ENCODE data around the gene INPP5J.
"Not testable (repeated sequence)": the region's sequence is repeated elsewhere in the genome, so short reads cannot be mapped to it uniquely, and the experiment has no call there.

Gene INPP5J, protein sequence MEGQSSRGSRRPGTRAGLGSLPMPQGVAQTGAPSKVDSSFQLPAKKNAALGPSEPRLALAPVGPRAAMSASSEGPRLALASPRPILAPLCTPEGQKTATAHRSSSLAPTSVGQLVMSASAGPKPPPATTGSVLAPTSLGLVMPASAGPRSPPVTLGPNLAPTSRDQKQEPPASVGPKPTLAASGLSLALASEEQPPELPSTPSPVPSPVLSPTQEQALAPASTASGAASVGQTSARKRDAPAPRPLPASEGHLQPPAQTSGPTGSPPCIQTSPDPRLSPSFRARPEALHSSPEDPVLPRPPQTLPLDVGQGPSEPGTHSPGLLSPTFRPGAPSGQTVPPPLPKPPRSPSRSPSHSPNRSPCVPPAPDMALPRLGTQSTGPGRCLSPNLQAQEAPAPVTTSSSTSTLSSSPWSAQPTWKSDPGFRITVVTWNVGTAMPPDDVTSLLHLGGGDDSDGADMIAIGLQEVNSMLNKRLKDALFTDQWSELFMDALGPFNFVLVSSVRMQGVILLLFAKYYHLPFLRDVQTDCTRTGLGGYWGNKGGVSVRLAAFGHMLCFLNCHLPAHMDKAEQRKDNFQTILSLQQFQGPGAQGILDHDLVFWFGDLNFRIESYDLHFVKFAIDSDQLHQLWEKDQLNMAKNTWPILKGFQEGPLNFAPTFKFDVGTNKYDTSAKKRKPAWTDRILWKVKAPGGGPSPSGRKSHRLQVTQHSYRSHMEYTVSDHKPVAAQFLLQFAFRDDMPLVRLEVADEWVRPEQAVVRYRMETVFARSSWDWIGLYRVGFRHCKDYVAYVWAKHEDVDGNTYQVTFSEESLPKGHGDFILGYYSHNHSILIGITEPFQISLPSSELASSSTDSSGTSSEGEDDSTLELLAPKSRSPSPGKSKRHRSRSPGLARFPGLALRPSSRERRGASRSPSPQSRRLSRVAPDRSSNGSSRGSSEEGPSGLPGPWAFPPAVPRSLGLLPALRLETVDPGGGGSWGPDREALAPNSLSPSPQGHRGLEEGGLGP

DNA sequence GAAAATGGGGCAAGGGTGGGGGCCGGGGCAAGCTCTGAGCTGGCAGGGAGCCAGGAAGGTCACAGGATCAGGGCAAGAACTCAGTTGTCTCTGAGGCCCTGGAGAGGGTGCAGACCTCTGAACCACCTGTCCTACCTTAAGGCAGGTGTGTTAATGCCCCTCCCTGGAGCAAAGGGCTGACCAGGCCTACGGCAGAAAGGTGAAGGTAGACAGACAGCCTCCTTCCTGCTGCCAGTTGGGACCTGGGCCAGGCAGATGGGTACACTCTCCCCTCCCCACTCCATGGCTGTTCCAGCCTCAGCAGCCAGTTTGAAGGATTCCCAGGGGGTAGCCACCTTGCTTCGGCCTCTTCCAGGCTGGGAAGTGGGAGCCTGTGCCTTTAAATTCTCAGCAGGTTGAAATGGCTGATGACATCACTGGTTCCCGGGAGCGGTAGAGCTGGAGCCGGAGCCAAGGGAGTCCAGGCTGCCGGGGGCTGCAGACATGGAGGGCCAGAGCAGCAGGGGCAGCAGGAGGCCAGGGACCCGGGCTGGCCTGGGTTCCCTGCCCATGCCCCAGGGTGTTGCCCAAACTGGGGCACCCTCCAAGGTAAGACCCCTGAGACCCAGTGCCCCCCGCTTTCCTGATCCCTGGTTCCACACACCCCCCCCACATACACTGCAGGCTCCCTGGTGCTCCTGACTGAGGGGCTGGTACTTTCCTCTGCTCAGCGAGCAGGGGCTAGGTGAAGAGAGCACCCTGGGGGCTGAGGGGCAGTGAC is at the start of gene INPP5J:
INPP5J (plus strand) TSS at position 435 of the 760 bp plus-strand sequence; CDS start at position 484, 49 bp downstream.
- DNase-seq (ENCODE audit: low read depth in 3 of 3): no peak

DNA sequence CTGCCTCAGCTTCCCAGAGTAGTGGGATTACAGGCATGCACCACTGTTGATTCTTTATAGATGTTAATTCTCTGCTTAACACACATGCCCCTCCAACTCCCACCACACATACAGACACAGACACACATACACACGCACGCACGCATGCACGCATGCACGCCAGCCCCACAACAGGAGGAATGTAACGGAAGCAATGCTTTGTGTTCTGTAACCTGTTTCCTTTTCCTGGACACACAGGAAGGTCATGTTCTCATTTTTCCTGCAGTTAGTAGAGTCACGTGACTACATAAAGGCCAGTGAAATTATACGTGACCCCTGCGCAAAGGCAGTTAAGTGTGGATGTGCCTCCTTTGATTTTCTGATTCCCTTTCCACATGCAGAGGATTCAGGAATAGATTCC is 49.6 kb upstream of the INPP5J start:
- DNase-seq (ENCODE audit: low read depth in 3 of 3): not testable (repeated sequence)

DNA sequence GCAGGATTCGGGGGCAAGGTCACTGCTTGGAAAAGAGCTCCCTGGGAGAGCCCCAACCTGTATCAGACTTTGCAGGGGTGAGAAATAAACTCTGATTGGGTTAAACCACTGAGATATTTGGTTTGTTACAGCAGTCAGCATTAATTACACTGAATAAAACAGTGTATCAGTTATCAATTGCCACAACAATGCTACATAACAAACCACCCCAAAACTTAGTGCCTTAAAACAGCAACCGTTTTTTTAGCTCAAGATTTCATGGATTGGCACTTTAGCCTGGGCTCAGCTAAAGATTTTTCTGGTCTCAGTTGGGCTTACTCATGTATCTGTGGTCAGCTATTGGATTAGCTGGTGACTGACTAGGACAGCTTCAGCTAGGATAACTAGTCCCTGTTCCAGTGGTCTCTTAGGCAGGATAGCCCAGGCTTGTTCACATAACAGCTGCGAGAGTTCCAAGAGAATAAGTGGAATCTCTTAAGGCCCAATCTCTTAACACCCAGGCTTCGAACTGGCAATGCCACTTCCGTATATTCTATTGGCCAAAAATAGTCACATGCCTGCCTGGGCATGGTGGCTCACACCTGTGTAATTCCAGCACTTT is 49.1 kb upstream of the INPP5J start:
- not testable (repeated sequence) for DNase-seq (ENCODE audit: low read depth in 3 of 3)

DNA sequence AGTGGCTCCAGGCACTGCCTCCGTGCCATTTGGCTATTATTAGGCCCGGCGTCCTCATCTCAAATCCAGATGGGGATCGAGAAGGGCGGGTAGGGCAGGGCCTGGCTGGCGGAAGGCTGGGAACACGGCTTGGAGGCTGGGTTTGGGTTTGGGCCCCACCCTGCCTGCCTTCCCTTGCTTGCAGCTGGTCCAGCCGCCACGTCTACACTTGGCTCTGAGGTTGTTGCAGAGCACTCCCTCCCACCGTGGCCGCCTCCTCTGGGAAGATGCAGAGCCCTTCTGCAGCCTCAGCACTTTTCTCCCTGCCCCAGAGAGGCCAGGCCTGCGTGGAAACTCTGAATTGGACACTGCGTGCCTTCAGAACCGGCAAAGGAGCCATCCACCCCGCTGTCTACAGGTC is 46.8 kb upstream of the INPP5J start:
- no peak for DNase-seq (ENCODE audit: low read depth in 3 of 3)

DNA sequence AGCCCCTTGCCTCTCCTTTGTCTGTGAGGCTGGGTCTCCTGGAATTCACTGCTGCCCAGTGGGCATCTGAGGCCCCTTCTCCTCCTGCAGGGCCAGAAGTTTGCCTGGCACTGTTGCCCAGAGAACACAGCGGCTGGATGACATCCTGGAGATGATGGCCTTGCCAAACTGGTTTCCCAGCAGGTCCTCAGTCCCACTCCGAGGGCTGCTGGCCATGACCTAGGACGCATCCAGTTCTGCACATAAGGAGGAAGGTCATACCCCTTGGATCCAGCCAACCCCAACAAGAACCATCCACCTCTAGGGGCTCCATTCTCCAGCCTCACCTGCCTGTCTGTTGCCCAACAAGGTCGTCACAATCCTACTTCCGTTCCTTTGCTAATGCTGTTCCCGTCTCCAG is 45.1 kb upstream of the INPP5J start:
- DNase-seq (ENCODE audit: low read depth in 3 of 3): no peak

DNA sequence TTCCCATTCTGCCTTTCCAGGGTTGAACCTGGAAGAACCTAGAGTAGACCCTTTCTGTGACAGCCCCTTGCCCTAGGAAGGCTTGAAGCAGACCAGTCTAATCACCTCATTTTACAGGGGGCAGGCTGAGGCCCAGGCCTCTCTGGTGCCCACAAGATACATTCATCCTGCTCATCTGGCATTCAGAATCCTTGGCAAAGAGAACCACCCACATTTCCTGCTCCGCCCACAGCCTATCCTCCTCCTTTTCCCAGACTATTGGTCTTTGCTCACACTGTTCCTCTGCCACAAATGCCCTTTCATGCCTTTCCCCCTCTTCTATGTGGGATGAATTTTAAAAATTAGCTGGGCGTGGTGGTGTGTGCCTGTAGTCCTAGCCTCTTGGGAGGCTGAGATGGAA is 44.4 kb upstream of the INPP5J start:
- not testable (repeated sequence) for DNase-seq (ENCODE audit: low read depth in 3 of 3)

DNA sequence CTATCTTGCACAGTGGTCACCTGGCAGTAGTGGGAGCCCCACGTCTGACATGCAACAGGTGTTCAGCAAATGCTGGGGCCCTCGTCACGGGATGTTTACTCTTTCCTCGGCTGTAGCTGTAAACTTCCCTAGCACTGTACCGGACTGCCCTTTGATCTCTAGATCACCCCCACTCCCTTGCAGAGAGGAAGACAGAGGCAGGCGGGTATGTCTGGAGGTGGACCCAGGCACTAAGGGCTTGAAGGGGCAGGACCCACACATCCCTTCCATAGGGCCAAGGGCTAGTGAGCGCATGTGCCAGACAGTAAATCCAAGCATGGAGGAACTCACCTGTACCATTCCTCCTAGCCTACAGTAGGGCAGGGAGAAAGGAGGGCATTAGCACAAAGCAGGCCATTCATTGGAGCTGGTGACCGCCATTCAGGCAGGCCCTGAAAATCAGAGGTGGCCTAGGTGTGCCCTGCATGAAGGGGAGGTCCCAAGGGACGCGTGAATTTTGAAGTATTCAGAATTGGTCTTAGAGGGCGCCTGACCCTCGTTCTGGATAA is 43.6 kb upstream of the INPP5J start:
- no peak for DNase-seq (ENCODE audit: low read depth in 3 of 3)

DNA sequence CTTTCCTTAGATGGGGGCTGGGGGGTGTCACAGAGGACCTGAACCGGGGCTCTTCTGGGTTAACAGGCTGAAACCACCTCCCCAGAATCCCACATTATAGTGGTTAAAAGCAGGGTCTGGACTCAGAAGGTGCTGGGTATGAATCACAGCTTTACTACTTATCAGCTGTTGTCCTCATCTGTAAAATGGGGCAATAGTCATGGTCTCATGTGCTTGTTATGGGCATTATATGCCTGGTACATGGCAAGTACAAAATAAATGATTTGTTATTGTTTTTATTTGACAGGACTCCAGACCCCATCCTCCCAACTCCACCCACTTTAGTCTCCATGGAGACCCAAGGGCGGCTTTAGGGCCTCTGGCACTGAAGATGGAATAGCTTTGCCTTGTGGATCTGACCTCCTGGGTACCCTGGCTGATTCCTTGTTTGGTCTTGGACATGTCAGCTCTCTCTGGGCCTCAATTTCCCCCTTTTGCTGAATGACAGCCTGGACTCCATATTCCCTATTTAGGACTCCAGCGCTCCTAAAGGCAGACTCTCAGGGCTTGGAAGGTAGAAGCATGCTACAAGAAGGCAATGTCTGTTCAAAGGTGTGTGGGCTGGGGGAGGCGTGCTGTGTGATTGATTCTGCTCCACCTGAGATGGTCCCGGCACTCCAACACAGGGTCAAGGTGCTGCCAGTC is 42.5 kb upstream of the INPP5J start:
- no peak for DNase-seq (ENCODE audit: low read depth in 3 of 3)

DNA sequence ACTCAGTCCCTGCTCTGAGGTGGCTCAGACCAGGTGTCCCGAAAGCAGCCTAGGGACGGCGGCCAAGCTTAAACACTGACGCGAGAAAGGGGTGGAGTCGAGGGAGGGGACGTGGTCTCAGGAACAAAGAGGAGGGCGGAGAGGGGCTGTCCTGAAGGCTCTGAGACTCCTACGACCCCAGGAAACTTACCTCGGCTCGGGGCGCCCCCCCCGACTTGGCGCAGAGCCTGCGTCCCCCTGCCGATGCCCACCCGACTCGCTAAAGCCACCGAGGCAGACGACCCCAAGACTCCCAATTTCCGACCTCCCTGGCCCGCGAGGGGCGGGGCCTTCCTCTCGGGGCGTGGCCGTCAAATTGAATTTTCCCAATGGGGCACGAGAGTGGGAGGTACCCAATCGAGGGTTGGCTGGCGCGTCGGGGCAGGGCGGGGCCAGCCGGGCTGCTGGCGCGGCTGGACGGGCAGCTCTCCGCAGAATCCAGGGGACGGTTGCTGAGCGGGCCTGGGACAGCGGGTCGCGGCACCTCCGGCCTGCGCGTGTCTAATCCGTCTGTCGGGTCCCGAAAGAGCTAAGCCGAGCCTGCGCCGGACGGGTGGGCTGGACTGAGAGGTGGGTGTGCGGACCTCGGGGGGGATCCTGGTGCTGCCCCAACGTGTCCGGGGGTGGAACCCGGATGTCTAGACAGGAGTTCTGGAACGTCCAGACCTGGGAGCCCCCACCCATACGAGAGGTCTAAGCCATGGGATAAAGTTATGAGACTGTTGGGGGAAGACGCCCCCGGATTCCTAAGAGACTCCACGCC is 41.7 kb upstream of the INPP5J start, which contains the start of gene SMTN:
SMTN (plus strand) TSS at position 471 of the 802 bp plus-strand sequence. CDS start 1,941 bp downstream, outside the sequence.
- peak; percentile 78 to 88 (median 80) for DNase-seq (ENCODE audit: low read depth in 3 of 3)

DNA sequence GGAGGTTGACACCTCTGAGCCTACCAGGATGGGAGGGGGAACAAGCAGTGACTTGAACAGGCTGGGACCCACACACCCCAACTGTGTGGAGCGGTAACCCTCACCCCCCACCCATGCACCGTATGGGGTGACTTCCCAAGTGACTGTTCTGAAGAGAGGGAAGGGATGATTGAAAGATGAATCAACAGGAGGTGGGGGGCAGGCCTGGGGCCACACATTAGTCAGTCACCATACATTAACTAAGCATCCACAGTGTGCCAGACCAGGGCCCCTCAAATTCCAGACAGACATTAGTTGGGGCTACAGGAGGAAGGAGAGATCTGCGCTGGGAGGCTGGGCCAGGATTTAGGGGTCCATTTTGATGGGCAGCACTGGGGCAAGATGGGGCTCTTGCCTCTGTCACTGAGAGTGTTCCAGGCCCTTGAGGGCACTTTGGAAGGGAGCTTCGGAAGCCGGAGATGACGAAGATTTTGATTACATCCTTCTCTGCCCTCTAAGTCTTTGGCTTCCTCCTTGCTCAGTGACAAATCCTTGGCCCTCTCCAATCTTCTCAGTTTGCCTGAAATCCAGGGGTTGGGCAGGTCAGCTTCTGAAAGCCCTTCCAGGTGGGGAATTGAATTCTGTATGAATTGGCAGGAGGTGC is 40.7 kb upstream of the INPP5J start:
- DNase-seq (ENCODE audit: low read depth in 3 of 3): no peak

DNA sequence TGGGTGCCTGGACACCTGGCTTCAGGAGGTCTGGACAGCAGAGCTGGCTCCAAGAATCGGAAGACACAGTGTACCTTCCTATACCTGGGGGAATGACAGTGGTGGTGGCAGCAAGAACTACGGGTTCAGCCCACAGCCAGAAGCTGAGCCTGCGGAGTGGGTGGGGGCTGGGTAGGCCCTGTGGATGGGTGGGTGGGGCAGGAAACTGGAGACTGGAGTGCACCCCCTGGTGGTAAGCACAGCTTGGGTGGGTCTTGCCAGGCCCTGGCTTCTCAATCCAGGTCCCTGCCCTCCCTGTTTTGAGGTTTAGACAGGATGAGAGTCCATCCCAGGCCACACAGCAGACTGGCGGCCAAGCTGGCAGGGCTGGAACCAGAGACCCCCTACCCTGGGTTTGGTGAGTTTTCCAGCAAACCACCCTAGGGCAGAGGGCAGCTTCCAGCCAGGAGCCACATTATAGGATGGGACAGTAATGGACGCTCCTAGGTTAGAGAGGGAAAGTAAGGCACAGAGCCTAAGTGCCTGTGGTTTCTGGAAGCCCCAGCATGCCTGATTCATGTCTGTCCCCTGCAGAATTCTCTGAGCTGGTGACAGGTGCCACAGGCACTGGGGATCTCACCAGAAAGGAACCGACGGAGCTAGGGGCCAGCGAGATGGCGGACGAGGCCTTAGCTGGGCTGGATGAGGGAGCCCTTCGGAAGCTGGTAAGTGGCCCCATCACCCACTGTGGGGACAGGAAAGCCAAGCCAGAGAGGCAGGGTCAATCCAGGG is 40.0 kb upstream of the INPP5J start:
- DNase-seq (ENCODE audit: low read depth in 3 of 3): peak; percentile 29 to 70 (median 33)

DNA sequence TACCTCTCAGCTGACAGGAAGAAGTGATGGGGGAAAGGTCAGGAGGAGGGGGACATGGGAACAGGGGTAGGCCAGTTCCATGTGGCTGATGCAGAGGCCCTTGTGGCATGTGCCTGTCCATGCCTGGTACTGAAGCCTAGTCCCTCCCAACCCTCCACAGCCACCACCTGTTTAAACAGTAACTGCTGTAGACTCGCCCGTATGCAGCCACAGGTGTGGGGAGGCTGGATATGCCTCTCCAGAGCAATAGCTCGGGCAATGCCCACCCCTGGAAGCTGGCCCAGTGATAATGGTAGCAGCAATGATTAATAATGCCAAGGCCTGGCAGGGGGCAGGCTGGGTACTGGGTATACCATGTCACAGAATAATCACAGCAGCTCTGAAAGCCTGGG is 39.4 kb upstream of the INPP5J start:
- DNase-seq (ENCODE audit: low read depth in 3 of 3): no peak

DNA sequence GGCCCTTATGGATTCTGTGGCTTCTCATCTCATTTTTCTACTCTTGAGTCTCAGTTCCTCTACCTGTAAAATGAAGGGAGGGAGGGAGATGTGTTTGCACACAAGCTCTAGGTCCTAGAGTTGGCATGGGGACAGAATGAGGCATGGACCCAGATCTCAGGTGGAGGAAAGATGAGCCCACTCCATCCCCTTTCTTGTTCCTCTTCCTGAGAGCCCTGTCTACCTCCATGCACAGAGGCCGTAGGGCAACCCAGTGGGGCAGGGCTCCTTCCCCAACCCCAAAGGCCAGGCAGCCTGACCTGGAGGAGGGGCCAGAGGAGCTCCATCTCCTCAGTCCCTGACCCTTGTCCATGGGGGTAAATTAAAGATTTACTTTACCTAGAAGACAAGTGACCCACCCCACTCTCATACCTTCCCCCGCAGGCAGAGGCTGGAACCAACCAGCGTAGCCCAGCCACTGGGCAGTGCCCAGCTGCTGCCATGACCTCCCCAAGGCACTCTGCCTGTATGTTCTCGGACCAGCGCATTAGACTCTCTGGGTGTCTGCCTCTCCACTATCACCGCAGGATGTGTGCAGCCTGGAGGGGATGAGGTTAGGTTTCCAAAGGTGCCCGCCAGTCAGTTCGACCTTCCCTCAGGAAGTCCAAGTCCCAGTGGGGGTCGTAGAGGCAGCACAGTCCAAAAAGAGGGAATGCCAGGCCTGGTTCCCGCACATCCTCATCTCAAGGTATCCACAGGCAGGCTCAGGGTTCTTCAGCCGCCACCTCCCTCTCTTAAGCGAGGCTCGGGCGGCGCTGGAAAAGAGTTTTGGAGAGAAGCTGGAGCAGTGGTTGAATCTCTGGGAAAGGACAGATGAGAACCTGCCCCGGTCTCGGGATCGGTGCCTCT is 38.6 kb upstream of the INPP5J start:
- no peak for DNase-seq (ENCODE audit: low read depth in 3 of 3)

DNA sequence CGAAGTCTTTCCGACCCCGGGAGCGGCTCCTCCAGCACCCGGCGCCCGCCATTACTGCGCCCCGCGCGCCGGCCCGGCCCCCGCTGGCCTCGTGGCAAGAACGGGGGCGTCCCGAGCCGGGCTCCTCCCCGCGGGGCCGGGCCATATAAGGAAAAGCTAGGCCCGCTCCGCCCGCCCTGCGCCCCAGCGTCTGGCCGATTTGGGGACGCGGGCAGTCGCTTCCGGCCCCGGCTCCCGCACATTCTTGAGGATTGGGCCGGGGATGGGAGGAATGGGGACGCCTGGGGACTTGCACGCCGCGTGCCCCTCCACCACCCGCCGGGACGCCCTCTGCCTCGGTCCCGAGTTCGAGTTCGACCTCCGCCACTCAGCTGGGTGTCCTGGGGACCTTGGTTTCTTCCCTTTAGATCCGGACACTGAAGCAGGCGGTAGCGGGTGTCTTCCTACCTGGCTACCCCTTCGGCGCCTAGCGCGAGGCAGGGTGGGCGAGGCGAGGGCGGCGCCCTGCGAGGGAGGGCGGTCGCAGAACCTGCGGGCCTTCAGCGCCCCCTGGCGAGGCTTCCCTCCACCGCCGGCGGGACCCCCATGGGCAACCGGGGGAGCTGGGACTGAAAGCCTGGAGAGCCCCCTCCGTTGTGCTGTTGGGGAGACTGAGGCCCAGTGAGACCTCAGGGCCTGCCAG is 37.8 kb upstream of the INPP5J start:
- DNase-seq (ENCODE audit: low read depth in 3 of 3): peak; percentile 76 to 89 (median 78)

DNA sequence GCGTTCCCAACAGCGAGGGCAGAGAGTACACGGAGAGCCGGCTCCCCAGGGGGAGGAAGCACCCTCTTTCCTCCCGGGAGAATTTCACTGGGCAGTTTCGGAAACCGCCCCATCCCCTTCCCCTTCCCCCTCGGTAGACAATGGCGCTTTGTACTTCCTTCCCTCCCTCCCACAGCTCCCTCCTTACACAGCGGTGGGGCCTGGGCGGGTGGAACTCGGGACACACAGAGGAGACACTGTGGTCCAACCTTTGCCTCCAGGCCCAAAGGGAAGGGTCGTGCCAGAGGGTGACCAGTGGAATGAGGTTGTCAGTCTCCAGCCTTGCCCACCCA is 37.3 kb upstream of the INPP5J start:
- no peak for DNase-seq (ENCODE audit: low read depth in 3 of 3)

DNA sequence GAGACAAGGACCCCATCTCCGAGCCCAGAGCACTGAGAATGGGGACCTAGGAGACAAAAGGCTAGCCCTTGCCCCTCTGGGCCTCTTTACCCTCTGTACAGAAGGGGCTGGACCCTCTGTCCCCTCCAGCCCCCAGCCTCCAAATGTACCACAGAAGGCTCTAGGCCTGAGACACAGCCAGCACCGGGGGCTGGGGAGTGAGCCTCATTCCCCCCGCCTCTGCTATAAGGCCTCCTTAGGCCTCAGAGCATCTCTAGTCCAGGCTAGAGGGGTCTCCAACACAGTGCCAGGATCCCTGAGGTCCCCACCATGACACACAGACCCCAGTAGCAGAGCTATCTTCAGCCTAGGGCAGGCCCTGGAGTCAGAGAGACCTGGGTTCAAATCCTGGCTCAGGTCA is 36.8 kb upstream of the INPP5J start:
- DNase-seq (ENCODE audit: low read depth in 3 of 3): no peak

All from stimulated activated CD4-positive, alpha-beta T cell treated with anti-CD3 and anti-CD28 coated beads, TNF-alpha, amount 100 ng/mL, for 24 hours (primary cell).